ENCODE results near the gene IFIT3. TPM values are rescaled to one million over a fixed set of nuclear protein-coding genes. Genes with fewer than 3 reads are reported as not detected.

Gene IFIT3
- total and polyA plus RNA-seq, 2 donors (not counting 1 experiment from before 2014, with no cell fraction given): 1.5 to 4.2 TPM

DNA sequence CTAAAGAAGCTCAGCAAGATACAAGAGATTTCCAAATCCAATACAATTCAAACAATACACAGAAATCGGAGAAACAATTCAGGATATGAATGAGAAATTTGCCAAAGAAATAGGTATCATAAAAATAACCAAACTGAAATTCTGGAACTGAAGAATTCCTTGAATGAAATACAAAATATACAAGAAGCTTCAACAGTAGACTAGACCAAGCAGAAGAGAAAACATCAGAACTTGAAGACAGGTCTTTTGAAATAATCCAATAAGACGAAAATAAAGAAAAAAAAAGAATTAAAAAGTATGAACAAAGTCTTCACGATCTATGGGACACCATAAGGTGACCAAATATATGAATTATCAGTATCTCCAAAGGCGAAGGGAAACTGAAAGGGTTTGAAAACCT, 28.8 kb upstream of the IFIT3 start:
- Histone ChIP-seq H3K27me3 (replicated peaks in 1 of 4; ENCODE audit: control extremely low read depth in 1 of 4, control insufficient read depth in 3 of 4, insufficient read depth in 4 of 4, low read length in 3 of 4) (no peaks in the 10 kb centered on the region), H4K20me1 (ENCODE audit: control insufficient read depth, insufficient read depth, low read length, poor library complexity, severe bottlenecking) (no peaks in the 10 kb centered on the region), H3K4me2 (replicated peaks; ENCODE audit: low read depth, low read length, poor library complexity, severe bottlenecking) (no peak overlapping the region), H2AFZ (ENCODE audit: insufficient read depth, low read depth, low read length, poor library complexity, severe bottlenecking) (no peak overlapping the region), H3K27ac (ENCODE audit: low read length in 2 of 2) (no peak overlapping the region), H3K4me1 (ENCODE audit: control insufficient read depth in 2 of 2, insufficient read depth in 2 of 2, low read length in 2 of 2) (peaks cover 45 to 47% of the 10 kb centered on the region in 2 donors), H3K9me3 (ENCODE audit: control extremely low read depth in 1 of 3, control insufficient read depth in 2 of 3, insufficient read depth in 1 of 3, low read length in 2 of 3) (peaks cover 2 to 12% (median 3%) of the 10 kb centered on the region in 3 donors), H3K36me3 (replicated peaks in 1 of 2; ENCODE audit: control extremely low read depth in 1 of 2, control insufficient read depth in 1 of 2, extremely low read depth in 1 of 2, insufficient read depth in 2 of 2, low read length in 1 of 2) (no peaks in the 10 kb centered on the region), H3K4me3 (ENCODE audit: control extremely low read depth in 1 of 5, extremely low read depth in 1 of 5, insufficient read depth in 1 of 5, low read depth in 2 of 5, low read length in 4 of 5) (no peak overlapping the region), H3K9ac (ENCODE audit: low read length) (no peak overlapping the region), H3K79me2 (ENCODE audit: control insufficient read depth, insufficient read depth, low read length) (peaks cover 33% of the 10 kb centered on the region)
- TF ChIP-seq, protein P1, sequence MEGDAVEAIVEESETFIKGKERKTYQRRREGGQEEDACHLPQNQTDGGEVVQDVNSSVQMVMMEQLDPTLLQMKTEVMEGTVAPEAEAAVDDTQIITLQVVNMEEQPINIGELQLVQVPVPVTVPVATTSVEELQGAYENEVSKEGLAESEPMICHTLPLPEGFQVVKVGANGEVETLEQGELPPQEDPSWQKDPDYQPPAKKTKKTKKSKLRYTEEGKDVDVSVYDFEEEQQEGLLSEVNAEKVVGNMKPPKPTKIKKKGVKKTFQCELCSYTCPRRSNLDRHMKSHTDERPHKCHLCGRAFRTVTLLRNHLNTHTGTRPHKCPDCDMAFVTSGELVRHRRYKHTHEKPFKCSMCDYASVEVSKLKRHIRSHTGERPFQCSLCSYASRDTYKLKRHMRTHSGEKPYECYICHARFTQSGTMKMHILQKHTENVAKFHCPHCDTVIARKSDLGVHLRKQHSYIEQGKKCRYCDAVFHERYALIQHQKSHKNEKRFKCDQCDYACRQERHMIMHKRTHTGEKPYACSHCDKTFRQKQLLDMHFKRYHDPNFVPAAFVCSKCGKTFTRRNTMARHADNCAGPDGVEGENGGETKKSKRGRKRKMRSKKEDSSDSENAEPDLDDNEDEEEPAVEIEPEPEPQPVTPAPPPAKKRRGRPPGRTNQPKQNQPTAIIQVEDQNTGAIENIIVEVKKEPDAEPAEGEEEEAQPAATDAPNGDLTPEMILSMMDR (IDR thresholded peaks at IDR 0.05): no peak
- no peak for TF ChIP-seq EZH2 (IDR thresholded peaks at IDR 0.05; ENCODE audit: borderline replicate concordance, insufficient read depth, low read depth, low read length, poor library complexity, severe bottlenecking)
- Mint-ChIP-seq H3K9me3 (ENCODE audit: insufficient read depth) (no peaks in the 10 kb centered on the region), H3K27ac (no peak overlapping the region), H3K27me3 (no peaks in the 10 kb centered on the region), H3K4me1 (peaks cover 58% of the 10 kb centered on the region), H3K4me3 (no peak overlapping the region)
- POLR2A ChIA-PET: interaction anchor here (0.6 kb wide), 1 partner anchor 29 kb away, joined by 3 read pairs; the partner anchor contains the start of gene IFIT3
- no CpG with 5 or more reads among the region's 4 CpGs for WGBS (ENCODE audit: insufficient coverage)
- no peak for DNase-seq
- intact Hi-C loops (cut with micrococcal nuclease): no loop called here
- CTCF ChIA-PET: no interaction called here
- no peak for ATAC-seq (ENCODE audit: low read depth)

DNA sequence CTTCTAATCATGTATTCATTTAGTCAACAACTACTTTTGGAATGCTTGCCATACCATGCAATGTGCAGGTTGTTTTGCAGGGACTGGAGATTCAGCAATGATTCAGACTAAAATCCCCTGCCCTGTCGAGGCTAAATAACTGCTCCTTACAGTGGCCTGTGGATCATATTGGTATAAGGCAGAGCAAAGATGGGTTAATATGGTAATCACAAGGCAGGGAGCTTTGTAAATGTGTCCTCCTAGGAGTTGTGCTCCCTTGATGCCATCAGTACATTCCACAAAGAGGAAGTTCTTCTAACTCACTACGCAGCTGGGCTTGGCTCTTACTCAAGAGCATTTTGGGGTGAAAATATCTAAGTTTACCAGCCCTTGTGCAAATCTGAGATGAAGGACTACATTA, 26.6 kb upstream of the IFIT3 start:
- ATAC-seq (ENCODE audit: low read depth): peak; percentile 55
- H3K9me3 Mint-ChIP-seq (ENCODE audit: insufficient read depth): no peaks in the 10 kb centered on the region

More for the DNA sequence above, 26.6 kb upstream of the IFIT3 start:
- Histone ChIP-seq H3K4me3 (ENCODE audit: control extremely low read depth in 1 of 5, extremely low read depth in 1 of 5, insufficient read depth in 1 of 5, low read depth in 2 of 5, low read length in 4 of 5) (peak overlapping the region; percentile 57 to 92 (median 76)), H3K36me3 (replicated peaks in 1 of 2; ENCODE audit: control extremely low read depth in 1 of 2, control insufficient read depth in 1 of 2, extremely low read depth in 1 of 2, insufficient read depth in 2 of 2, low read length in 1 of 2) (peaks cover 0 to 8% of the 10 kb centered on the region in 2 experiments), H3K79me2 (ENCODE audit: control insufficient read depth, insufficient read depth, low read length) (peaks cover 45% of the 10 kb centered on the region), H3K27me3 (replicated peaks in 1 of 4; ENCODE audit: control extremely low read depth in 1 of 4, control insufficient read depth in 3 of 4, insufficient read depth in 4 of 4, low read length in 3 of 4) (no peaks in the 10 kb centered on the region), H3K4me2 (replicated peaks; ENCODE audit: low read depth, low read length, poor library complexity, severe bottlenecking) (peak overlapping the region; percentile 71), H3K4me1 (ENCODE audit: control insufficient read depth in 2 of 2, insufficient read depth in 2 of 2, low read length in 2 of 2) (peaks cover 43% of the 10 kb centered on the region in 2 donors), H3K9me3 (ENCODE audit: control extremely low read depth in 1 of 3, control insufficient read depth in 2 of 3, insufficient read depth in 1 of 3, low read length in 2 of 3) (peaks cover 2 to 9% (median 3%) of the 10 kb centered on the region in 3 donors), H4K20me1 (ENCODE audit: control insufficient read depth, insufficient read depth, low read length, poor library complexity, severe bottlenecking) (peaks cover under 1% of the 10 kb centered on the region), H2AFZ (ENCODE audit: insufficient read depth, low read depth, low read length, poor library complexity, severe bottlenecking) (peak overlapping the region; percentile 73), H3K9ac (ENCODE audit: low read length) (peak overlapping the region; percentile 69), H3K27ac (ENCODE audit: low read length in 2 of 2) (peak overlapping the region; percentile 93 to 94)
- Mint-ChIP-seq H3K27me3 (no peaks in the 10 kb centered on the region), H3K4me1 (peaks cover 59% of the 10 kb centered on the region), H3K4me3 (peak overlapping the region; percentile 94), H3K27ac (peak overlapping the region; percentile 97)
- ChIA-PET POLR2A (interaction anchor here (0.6 to 1.4 kb wide), 3 partner anchors 9 to 31 kb away, joined by 3 to 7 read pairs (median 5); no protein-coding TSS in a partner anchor), CTCF (interaction anchor here (1.0 to 5.0 kb wide), 9 partner anchors 9 to 113 kb away, joined by 3 to 34 read pairs (median 5); partner anchors contain the start of genes IFIT1 and IFIT5)
- peak; percentile 76 for DNase-seq
- intact Hi-C loops (cut with micrococcal nuclease): loop anchor here (1.0 to 5.0 kb wide), 5 partner anchors 31 to 1861 kb away; partner anchors contain the start of genes IFIT5 and KIF20B
- TF ChIP-seq EZH2 (IDR thresholded peaks at IDR 0.05; ENCODE audit: borderline replicate concordance, insufficient read depth, low read depth, low read length, poor library complexity, severe bottlenecking): no peak
- TF ChIP-seq, protein P1 (IDR thresholded peaks at IDR 0.05): no peak
- no CpG with 5 or more reads among the region's 2 CpGs for WGBS (ENCODE audit: insufficient coverage)
